HG02852 (cell line): ENCODE data around the gene AKIRIN2.

Experiments
- ATAC-seq: cut with Tn5 transposase; IDR thresholded peaks from one replicate; pipeline ENCODE4 v1.9.1; 2021; ENCODE audit warnings: mild to moderate bottlenecking, moderate library complexity; ENCODE audit not compliant: unreplicated experiment

Gene AKIRIN2

DNA sequence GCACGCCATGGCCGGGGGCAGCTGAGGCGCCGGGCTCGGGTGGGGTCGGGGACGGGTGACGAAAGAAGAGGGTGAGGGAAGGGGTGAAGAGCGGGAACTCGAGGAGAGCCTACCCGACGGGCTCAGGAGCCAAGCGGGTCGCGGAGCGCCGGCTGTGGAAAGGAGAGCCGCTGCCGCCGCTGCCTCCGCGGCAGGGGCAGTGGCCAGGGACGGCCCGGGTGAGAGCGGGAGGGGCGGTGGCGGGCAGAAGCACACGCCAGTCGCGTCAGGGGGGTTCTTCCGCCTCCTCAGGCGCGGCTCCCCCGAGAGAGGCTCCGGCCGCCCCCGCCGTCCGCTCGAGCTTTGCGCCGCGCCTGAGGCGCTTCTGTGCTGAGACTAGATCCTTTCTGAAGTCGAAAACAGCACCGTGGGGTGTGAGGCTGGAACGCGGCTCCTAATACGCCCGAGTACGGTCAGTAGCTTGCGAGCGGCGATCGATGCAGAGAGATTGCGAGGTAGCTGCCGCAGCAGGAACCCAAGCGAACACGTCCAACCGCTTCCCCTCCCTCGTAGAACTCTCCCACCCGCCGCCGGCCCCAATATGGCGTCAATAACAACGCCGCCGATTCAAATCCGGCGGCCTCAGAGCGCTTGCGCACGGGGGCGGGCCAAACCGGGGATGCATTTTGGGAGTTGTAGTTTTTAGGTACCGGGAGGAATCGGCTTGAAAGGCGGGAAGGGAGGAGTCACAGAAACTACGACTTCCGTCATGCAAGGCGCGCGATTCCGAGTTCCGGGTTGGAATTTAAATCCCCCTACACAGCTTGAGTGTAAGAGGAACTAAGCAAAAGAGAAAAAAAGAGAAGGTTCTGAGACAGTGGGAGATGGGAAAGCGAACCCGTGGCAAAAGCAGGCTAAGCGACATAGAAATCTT, at the start of gene AKIRIN2:
Gene AKIRIN2 (minus strand): TSS at position 558 of the 913 bp plus-strand sequence. CDS start 549 bp downstream, at position 9.
- ATAC-seq = peak; percentile 59

DNA sequence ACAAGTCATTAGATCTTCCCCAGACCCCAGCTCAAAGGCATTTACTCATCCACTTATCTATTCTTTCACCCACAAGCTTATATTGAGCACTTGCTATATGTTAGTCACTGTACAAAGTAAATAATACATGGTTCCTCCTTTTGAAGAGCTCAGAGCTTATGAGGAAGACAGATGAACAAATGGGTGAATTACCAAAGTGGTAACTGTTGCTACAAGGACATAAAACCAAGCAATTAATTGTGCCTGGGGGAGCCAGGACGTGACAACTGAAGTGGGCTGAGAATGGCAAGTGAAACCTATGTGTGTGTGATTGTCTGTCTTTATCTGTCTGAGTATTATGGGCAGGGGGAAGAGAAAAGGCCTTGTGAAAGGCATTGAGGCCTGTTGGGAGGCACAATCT, 45.6 kb upstream of the AKIRIN2 start:
- ATAC-seq = no peak

DNA sequence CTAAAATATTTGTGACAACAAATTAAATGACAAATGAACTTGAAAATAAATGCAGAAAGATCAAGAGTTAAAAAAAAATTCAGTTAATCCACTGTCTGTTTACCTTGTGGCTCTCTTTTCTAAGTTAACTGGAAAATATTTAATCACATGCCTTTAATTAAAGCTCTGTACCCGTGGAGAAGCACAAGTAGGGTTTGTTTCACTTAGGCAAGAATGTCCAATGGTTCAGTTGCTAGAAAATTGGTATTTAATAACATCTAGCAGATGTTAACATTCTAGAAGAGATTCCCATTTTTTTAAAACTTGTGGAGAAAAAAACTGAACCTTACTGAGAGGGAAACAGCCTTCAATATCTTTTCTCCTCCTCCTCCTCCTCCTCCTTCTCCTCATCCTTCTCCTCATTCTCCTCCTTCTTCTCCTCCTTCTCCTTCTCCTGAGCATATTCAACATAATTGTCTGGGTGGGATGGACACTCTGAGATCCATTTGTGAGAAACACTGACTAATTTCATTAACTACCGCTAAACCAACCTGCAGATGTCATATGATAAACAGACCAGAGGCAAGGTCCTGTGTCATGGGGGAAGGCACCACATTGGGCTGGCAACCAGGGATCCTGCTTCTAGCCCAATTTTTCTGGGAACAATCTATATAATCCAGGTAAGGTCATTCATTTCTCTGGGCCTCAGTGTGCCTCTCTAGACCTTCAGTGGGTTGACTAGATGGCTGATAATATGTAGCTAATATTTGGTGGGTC, 44.1 kb upstream of the AKIRIN2 start:
- ATAC-seq = no peak

DNA sequence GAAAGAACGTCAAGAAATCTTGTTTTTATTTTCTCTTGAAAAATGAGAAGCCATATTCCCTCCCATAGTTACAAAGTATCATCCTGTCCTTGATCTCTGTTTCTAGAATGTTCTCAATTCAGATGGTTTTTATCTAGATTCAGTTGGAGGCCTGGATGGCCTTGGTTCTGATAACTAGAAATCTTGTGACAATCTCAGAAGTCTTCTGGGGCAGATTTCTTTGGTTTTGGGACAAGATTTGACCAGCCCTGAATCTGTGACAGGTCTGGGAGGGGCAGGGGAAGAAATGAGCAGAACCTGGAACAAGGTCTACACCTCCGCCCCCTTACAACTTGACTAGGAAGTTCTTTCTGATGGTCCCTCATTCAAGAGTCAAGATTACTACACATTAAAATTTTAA, 41.4 kb upstream of the AKIRIN2 start:
- ATAC-seq = no peak

DNA sequence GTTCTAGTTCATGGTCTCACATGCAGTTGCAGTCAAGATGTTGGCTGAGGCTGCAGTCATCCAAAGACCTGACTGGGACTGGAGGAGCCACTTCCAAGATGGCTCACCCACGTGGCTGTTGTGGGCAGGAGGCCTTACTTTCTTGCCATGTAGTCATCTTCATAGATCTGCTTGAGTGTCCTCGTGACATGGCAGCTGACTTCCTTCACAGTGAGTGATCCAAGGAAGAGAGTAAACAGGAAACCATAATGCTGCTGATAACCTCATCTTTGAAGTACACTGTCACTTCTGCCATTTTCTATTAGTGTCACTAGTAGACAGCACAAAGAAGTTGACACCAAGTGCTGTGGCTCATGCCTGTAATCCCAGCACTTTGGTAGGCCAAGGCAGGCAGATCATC, 40.1 kb upstream of the AKIRIN2 start:
- ATAC-seq = peak; percentile 67

DNA sequence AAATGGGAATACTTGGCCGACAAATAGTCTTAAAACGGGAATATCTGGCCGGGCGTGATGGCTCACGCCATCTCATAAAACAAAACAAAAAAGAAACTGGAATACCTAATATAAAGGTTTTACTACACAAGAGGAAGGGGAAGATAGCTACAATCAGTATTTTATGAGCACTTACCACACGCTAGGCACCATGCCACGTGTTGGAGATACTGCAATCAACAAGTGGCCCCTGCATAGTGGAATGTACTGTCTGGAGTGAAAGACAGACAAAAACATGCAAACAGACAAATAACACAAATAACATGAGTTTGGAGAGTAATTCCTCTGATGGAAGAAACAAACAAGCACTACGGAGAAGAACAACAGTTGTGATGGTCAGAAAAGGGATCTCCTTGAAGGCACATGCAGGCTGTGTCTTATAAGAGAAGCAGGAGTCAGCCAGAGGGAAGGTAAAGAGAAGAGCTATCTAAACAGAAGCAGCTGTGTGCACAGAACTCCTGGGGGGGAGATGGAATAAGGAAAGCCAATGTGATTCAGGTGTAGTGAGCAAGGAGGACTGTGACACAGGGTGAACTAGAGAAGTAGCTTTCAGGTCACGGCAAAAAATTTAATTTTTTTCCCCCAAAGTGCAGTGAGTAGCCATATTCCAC, 39.1 kb upstream of the AKIRIN2 start:
- ATAC-seq = no peak

DNA sequence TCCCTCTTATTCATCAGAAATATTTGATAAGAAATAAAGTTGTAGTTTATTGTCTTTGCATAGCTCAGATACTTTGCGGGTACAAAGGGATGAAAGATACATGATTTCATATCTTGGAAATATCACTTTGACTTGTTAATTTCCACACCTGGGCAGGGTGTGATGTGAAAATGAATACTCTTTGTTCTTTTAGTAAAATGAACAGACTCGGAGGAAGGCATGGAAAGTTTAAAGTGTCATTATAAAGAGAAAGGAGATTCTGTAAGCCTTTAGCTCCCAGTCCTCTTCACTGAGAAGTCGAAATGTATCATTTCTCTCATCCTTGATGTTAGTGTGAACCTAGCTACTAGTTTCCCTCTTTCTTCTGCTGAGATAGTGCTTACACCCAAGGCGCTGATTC, 36.7 kb upstream of the AKIRIN2 start:
- ATAC-seq = no peak

DNA sequence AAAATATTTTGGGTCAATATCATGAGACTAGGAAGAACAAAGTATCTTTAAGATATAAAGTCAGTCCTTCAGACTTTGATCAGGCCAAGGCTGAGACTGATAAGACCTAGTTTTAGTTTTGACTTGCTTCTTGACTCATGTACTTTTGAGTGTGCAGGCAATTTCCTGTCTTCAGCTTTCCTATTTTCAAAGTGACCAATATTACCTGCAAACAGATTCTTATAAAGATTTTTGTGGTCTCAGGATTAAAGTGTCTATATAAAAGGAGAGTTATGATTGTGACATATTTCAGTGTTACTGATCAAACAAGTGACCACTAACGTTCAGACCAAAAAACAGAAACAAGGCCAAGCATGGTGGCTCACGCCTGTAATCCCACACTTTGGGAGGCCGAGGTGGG, 36.0 kb upstream of the AKIRIN2 start:
- ATAC-seq = peak; percentile 64

DNA sequence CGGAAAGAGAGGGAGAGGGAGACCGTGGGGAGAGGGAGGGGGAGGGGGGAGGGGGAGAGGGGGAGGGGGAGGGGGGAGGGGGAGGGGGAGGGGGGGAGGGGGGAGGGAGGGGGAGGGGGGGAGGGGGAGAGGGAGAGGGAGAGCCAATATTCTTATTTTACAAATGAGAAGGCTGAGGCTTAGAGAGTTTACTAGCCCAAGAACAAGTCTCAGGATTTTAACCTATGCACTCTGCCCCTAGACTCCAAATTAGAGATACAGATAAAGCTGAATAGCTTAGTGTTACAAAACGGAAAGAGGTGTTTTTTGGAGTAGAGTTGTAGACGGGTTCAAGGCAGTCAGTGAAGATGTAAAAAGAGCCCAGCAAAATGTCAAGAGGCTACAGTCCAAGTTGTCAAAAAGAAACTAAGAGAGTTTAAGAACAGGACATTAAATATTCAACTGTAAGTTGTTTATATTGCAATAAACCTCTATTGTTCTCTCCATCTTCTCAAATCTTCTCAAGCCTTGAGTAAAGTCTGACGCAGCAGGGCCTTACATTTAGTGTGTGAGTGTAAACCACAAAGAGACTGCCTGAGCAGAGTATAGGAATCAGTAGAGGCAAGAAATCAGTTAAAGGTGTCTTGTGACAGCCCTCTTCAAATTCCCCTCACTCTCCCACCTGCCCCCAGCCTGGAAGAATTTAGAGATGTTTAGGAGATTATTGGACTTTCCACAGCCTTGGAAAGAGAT, 34.9 kb upstream of the AKIRIN2 start:
- peak; percentile 43 for ATAC-seq

DNA sequence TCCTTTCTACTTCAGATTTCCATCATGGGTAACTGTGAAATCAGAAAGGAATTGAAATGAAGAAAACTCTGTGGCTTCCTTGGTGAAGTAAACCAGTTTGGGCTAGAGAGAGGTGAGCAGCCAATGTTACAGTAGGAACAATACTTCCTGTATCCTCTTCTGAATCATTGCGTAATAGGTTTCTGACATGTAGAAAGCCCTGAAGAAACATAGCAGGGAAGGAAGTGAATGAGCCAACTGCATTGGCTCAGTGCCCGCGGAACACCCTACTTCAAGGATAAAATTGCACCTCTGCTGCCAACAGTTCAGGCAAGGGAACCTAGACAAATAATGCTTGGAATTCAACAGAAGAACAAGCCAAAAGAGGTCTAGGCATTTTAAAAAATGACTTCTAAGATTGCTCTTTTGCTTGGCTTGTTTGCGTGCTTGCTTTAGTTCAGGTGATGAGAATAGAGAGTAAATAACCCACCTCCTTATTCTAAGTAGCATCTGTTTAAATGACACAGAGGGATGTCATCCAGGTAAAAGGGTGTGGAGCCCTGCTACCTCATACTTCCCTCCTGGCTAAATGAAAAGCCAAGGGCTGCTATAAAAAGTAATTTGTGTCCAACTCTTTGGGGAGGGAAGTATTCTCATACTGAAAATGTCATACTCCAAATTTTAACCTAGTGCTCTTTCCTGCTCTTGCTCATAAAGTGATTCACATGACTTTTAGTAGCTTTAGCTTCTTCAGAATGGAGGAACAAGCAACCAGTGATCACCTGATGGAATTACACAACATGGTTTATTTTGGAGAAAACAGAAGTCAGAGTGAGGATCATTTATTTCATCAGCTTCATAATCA, 30.0 kb upstream of the AKIRIN2 start:
- ATAC-seq = peak; percentile 80

DNA sequence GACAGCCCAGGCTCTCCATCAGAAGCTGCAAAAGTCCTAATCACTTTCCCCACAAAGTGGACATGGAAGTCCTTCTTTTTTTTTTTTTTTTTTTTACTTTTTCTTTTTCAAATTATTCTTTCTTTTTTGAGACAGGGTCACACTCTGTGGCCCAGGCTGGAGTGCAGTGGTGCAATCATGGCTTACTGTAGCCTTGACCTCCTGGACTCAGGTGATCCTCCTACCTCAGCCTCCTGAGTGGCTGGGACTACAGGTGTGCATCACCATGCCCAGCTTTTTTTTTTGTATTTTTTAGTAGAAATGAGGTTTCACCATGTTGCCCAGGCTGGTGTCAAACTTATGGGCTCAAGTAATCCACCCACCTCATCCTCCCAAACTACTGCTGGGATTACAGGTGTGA, 29.0 kb upstream of the AKIRIN2 start:
- no peak for ATAC-seq

DNA sequence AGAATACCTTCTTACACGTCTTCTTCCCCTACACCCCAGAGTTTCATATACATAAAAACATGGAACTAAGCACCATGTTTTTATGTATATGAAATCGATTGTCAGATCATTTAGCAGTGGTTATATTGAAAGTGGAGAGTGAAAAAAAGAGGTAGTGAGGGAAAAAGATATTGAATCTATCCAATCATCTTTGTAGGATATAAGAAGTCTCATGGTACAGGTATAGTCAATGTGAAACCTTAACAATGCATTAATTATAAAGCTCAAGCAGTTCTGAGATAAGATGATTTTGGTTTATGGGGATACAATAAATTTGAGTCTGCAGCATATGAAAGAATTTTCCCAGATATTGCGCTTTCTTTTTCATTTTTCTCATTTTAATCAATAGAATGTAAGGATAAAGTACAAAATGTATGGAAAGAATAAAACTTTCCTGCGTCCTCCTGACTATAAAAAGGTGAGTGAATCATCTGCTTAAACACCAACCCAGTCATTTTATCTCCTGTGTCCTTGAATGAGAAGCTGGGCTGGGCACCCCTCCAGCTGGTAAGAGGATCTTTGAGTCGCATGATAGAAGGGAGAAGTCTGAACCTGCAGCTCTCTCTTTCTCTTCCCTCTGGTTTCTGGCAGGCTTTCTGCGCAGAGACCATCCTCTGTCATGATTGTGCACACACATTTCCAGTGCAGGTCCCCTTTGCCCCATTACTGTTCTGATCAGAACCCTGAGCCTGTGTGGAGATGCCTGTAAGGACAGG, 28.1 kb upstream of the AKIRIN2 start:
- ATAC-seq = no peak

DNA sequence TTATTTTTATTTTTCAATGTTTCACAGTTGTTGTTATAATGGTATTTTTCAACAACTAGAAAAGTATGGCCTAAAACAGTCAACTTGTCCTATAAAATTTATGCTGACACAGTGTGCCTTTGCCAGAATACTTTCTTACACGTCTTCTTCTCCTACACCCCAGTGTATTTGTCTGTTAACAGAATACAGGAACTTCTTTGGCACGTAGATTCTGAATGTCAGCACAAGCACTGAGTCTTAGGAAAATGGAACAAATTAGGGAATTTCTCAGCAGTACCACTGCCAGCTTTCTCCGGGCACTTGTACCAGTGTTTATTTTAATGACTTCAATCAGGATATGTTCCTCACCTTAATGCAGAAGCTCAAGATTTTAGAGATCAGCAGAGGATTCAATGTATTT, 26.7 kb upstream of the AKIRIN2 start:
- ATAC-seq = no peak

DNA sequence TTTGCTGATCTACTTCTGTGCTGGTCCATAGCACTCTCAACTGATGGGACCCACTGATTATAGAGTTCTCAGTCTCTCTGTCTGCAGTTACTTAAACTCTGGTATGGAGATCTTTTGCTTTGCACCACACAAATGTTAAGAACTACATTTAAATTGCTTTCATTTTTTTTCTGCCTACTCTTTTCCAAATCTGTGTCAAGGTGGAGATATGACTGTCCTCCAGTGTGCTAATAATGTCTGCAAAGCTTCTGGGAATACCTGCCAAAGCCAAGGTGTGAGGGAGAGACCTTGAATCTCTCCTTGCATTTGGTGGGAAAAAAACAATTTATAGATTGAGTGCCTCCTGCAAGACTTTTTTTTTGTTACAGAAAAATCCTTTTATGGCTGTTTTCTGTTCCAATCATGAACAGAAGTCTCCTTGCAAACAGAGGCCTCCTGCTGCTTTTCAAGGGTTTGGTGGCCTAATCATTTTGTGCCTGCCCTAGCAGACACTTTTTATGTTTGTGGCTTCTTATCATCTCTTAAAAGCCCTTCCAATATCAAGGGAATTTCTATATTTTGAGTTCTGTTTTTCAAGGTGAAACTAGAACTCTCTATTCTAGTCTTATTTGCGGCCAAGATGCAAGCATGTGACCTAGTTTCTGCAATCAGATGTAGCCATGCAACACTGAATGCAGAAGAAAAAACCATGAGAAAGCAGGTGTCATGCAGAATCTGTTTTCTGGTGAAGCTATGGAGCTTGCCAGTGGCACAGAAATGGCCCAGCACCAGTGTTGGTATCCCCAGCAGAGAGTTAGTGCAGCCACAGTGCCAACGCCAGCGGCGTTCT, 23.2 kb upstream of the AKIRIN2 start:
- peak; percentile 83 for ATAC-seq

DNA sequence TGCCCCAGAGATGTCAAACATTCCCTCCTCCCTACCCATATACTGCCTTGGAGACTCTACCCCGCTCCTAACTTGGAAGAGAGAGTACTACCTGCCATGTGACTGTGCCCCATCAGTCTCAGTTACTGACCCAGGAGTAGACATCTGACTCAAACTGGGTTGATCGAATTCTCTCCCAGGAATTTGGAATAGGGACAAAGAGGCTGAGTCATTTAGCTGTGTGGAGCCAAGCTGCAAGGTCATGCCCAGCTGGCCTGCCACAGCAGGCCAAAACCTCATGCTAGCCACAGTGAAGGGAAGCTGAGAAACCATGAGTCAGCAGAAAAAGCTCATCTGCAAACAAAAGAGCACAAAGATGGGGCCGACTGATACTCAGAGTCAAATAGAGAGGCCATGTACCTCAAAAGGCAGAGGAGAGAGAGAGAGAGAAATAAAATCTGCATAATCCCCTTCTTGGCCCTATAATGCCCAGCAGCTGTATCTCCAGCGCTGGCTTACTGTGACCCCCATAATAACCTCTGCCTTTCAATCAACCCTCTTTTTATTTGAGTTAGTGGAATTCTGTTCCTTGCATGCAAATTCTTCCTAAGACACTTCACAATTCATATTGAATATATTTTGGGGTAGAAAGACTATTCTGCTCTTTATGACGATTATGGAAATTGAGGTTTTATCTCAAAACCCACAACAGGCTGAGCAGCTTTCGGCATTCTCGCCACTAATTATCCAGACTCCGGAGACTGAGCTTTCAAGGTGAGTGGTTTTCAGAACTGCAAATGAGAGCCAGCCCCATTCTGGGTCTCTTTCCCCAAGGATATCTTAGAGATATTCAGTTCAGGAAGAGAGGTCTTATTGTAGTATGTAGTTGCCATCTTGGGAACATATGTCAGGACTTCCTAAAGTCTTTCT, 21.4 kb upstream of the AKIRIN2 start:
- ATAC-seq = no peak

DNA sequence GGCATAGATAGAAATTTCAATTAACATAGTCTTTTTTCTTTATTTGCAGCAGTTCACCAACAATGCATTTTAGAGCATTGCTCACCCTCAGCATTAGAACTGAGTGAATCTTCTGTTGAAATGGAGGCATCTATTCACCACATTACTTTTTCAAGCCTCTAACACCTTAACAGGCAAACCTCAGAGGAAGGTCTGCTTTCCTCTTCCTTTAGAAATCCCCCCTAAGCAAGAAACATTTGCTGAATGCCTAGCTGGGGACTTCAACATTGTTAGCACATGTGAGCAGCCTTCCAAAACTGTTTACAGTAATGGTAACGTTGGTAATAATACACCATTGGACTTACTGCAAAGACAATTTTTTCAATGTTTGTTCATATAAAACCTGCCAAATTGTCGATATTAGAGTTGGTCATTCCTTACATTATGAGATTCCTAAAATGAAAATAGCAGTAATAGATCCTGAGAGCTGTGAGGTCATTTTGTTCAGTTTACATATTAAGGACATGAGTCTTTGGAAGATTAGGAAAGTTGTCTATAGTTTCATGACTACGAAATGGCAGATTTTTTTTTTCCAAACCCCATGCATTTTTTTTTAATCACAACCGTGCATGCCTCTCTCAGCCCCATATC, 20.6 kb upstream of the AKIRIN2 start:
- no peak for ATAC-seq

DNA sequence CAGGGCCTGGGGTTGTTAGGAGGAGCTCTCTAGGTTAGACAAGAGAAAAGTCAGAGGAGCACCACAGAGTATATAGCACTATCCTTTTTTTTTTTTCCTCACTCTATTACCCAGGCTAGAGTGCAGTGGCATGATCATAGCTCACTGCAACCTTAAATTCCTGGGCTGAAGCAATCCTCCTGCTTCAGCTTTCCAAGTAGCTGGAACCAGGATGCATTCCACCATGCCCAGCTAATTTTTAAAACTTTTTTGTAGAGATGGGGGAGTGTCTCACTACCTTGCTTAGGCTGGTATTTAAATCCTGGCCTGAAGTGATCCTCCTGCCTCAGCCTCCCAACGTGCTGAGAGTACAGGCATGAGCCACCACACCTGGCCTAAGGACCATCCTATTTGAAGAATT, 19.3 kb upstream of the AKIRIN2 start:
- no peak for ATAC-seq
